Amniotic epithelial cell (primary cell): ENCODE measurements around the gene DIAPH2.

Experiments
- DNase-seq: peaks from one replicate; pipeline ENCODE4 v3.0.0-alpha.2; 2010; ENCODE audit warnings: low read depth

Gene DIAPH2

DNA sequence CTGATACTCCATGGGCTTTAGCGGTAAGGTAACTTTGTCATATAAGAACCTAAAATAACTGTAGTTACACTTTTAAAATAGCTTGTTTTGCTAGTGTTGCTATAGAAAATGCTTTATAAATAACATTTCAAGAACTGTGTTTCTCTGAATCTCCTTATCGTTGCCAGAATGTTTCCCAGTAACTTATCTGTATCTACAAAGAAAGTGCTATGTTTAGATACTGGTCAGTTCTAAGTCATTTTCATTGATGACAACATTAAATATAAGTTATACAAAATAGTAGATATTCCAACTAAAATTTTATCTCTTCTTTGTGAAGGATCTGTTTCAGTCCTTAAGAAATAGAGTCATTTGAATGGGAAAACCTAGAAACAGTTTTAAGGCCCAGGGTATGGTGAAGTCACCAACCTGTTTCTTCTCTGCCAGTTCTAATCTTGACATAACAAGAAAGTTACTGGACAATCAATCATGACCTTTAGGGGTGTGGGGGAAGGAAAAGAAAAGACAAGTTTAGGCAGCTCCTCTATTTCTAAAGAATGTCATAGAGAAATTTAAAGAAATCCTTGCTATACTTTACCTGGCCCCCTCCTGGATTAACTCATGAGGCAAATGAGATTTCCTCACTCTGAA lies 625.0 kb downstream of the DIAPH2 start:
- DNase-seq: no peak

GRCh38 chrX:97310373-97310772 lies 625.7 kb downstream of the DIAPH2 start:
- DNase-seq: peak; percentile 16

DNA sequence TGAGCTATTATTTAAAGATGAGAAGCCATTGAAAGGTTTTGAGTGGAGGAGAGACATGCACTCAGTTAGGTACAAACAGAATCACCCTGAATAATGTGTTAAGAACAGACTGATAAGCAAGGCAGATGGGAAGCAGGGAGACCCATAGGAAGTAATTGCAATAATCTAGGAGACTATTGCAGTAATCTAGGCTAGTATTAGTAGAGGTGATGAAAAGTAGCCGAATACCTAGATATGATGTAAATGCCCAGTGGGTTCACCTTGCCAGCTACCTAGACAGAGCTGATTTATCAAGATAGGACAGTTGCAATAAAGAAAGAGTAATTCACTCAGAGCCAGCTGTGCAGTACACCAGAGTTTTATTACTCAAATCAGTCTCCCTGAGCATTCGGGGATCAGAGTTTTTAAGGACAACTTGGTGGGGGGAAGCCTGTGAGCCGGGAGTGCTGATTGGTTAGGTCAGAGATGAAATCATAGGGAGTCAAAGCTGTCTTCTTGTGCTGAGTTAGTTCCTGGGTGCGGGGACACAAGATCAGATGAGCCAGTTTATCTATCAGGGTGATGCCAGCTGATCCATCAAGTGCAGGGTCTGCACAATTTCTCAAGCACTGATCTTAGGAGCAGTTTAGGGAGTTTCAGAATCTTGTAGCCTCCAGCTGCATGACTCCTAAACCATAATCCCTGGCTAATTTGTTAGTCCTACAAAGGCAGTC lies 626.6 kb downstream of the DIAPH2 start:
- peak; percentile 34 for DNase-seq

- DNase-seq: no peak
Observed at GRCh38 chrX:97314345-97314744, 629.7 kb downstream of the DIAPH2 start.

GRCh38 chrX:97315939-97316338 lies 631.3 kb downstream of the DIAPH2 start:
- no peak for DNase-seq

- no peak for DNase-seq
Observed at GRCh38 chrX:97320305-97320704, 635.7 kb downstream of the DIAPH2 start.

- no peak for DNase-seq
Observed at GRCh38 chrX:97322401-97322800, 637.8 kb downstream of the DIAPH2 start.

GRCh38 chrX:97326456-97326855 lies 641.8 kb downstream of the DIAPH2 start:
- DNase-seq: peak; percentile 10

DNA sequence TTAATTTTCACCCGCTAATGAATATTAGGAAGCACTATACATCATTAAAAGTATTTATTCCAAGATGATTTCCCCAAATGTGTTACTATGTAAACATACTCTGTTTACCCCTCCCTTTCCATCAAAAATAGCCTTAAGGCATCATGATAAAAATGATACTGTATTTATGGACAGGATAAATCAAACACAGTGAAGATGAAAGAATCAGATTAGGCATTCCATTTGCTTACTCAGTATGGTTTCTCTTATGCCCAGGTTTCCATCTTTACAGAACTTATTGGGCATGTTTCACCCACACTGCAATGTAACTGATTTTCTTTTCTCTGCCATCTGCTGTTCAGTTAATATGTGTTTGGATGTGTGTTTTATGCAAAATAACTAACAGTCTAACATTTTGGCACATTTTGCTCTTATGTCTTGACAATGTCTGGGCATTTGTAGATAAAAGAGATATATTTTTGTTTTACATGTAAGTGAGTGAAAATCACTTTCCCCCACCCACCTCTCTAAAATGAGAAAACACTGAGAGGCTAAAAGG lies 644.3 kb downstream of the DIAPH2 start:
- DNase-seq: no peak

GRCh38 chrX:97330151-97330550 lies 645.5 kb downstream of the DIAPH2 start:
- no peak for DNase-seq

DNA sequence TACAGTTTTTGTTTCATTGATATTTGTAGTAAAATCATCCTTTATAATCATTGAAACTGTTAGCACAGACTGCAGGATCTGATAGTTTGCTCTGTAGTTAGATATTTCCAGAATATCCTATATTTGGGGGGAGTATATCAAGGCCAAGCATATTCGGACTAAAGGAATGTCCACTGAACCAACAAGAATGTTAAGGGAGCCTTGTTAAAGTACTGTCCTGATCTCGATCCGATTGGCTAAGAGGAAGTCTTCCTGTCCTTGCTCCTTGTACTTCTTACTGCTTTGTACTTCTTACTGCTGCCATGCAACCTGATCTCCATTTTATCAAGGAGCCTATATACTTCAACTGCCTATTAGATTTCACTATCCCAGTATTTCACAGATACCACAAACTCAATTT lies 648.3 kb downstream of the DIAPH2 start:
- peak; percentile 9 for DNase-seq

DNA sequence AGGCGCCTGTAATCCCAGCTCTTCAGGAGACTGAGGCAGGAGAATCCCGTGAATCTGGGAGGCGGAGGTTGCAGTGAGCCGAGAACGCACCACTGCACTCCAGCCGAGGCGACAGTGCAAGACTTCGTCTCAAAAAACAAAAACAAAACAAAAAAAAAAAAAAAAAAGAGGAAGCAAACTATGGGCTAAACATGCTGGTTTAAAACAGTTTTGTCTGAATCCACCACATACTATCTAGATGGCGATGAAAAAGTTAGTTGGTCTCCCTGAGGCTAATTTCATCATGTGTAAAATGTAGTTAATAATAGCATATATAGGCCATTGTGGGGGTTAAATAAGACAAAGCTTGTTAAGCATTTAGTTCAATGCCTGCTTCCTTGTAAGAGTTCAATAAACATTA lies 650.2 kb downstream of the DIAPH2 start:
- DNase-seq: no peak

GRCh38 chrX:97344724-97345123 lies 660.1 kb downstream of the DIAPH2 start:
- DNase-seq: no peak

DNA sequence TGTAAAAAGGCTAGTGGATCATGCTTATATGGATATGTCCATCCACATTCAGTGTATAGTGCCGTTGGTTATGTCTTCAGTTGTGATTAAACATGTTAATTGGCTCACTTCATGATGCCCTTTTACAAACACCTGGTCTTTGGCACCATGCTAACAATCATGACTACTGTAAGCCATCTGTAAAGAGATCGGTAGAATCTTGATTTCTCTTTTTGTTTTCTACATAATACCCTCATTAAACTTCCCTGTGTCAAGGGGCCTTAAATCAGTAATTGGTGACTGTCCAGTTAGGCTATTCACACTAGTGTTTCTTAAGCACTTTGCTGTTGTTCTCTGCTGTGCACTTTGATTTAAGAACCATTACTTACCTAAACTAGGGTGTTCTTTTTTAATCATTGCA lies 674.3 kb downstream of the DIAPH2 start:
- DNase-seq: no peak

DNA sequence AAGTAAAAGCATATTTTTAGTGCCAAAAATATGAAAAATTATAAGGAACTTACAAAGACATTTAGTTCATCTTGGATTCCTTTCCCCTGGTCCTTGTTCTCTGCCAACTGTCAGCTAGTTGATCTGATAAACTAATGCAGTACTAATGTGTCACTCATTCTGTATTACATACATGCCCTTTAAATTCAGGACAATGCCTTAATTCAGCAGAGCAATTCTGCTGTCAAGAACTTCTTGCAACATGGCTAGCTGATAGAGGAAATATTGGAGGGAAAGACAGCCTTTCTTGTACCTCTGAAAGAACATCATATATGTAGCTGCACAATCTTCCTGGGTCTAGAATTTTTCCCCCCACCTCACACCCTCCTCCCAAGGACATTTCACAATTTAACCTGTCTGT lies 679.2 kb downstream of the DIAPH2 start:
- DNase-seq: no peak

GRCh38 chrX:97366237-97366636 lies 681.6 kb downstream of the DIAPH2 start:
- peak; percentile 31 for DNase-seq

DNA sequence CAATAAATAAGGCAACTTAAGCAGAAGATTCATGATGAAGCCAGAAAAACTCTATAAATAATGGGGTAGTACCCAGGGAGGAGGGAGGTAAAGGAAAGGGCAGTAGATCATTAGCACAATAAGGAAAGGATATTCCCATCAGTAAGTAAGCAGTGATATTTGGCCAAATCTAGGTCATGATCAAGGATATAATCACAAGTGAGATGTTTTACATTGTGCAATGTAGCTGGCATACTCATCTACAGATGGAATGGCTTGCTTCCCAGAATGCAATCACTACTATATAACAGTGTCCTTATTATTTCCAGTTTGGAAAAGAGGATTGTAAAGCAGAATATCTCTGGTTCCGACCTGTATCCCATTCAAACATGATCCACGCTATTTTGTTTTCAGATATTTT lies 682.5 kb downstream of the DIAPH2 start:
- peak; percentile 73 for DNase-seq

DNA sequence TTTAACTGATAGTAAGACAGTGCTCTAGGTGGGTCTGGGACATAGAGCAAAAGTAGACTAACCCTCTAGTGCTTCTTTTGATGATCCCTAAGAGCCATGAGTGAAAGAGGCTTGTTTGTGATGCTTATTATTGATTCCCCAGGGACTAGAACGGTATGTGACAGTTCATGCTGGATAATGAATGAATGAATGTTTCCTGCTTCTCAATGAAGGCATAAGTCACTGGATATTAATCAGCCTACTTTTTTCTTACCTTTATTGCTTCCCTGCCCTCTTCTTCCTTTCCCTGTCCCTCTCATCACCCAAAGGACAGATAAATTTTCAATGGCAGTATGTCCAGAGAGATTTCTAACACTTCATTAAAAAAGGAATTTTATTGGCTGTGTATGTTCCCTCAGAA lies 685.3 kb downstream of the DIAPH2 start:
- DNase-seq: no peak

DNA sequence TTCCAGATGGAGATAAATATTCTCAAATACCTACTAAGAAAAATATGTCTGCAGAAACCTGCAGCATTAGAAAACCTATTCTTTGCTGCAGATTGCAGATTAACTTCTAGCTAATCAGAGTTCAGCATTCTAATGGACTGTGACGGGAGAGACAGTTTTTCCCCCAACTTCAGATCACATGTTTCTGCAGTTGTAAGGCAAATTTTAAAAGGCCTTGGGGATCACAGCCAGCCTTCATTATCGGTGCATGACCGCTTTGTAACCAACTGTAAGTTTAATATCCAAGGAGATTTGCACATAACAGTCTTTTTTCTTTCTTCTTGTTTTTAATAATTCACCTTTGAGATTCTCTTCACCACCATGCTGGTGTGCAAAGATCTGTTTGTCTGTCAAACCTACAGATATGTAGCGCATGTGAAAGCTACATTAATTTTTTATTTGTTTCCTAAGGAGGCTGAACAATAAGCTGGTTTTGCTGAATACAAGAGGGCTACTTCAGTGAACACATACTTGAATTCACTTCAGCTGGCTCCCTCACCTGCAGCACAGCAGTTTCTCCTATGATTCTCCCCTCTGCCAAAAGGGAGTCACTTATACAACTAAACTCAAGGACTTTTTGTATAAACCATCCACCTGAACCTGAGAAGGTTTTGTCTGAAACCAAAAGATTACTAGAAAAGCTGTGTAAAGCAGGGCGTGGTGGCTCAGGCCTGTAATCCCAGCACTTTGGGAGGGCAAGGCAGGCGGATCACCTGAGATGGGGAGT lies 687.5 kb downstream of the DIAPH2 start:
- DNase-seq: no peak

GRCh38 chrX:97374266-97374665 lies 689.6 kb downstream of the DIAPH2 start:
- DNase-seq: no peak

DNA sequence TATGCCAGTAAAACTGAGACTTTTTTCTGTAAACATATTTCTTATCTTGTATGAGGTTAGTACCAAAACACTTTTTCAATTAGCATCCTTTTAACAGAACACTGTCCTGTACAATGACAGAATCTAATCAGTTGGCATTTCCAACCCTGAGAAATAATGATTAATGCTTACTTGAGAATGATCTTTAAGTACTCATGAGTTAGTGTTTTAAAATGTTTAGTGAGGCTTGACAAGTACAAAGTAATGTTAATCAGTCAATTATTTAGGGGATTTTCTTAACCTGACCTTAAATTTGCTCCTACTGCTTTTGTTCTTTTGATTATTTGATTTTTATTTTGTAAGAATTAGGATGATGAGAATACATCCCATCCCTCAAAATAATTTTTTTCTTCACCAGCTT lies 695.6 kb downstream of the DIAPH2 start:
- DNase-seq: no peak

- no peak for DNase-seq
Observed at GRCh38 chrX:97384685-97385084, 700.0 kb downstream of the DIAPH2 start.

DNA sequence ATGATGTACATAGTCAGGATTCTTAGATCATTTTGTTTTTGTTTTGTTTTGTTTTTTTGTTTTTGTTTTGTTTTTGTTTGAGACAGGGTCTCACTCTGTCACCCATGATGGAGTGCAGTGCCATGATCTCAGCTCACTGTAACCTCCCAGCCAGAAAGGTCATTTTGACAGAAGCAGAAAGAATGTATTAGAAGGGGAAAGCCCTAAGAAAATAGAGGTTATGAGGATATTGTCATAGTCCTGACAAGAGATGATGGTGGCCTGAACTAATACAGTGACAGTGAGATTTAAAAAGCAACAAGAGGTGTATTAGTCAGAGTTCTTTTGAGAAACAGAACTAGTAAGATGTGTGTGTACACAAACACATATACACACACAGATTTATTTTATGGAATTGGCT lies 702.4 kb downstream of the DIAPH2 start:
- DNase-seq: no peak
